Right lobe of liver (tissue), 4 donors: ENCODE results near the gene TP53BP1.

ENCODE experiments used
- CTCF ChIP-seq, 4 donors: fragments of 200-600 bp in 3 of 4; fragments of 450-650 bp in 1 of 4; IDR thresholded peaks; one replicate each; pipeline versions ENCODE4 v1.5.1 to v1.8.0; 2016 to 2022; ENCODE audit warnings: antibody characterized with exemption in 4 of 4, mild to moderate bottlenecking in 2 of 4
- POLR2A ChIP-seq: fragments of 450-650 bp; IDR thresholded peaks from one replicate; pipeline ENCODE4 v1.6.1; 2017; ENCODE audit warnings: antibody characterized with exemption, mild to moderate bottlenecking
- donor health status: DM: no; HTN: no; CAD: no.
- donor health status: DM: no; HTN: no; CAD: no.
- donor health status: DM: no; HTN: yes; CAD: no.

GRCh38 chr15:43420876-43421275, 72.1 kb downstream of the TP53BP1 start:
- TF ChIP-seq CTCF (IDR thresholded peaks at IDR 0.05), result no peak
- no peak for TF ChIP-seq POLR2A
